K562 (cell line): ENCODE data around the gene NPTX2.

Source experiments
- CBX5 ChIP-seq: IDR thresholded peaks from 2 replicates; pipeline ENCODE4 v1.6.1; 2014; ENCODE audit warnings: low read depth, borderline replicate concordance
- CEBPG ChIP-seq, 3 experiments: fragments of 200-800 bp in 1 of 3; sonication (Bioruptor generic) in 1 of 3; sonication (generic) in 1 of 3; formaldehyde crosslinking in 1 of 3; IDR thresholded peaks in 2 of 3; conservative IDR thresholded peaks in 1 of 3; 2 replicates each; pipeline versions ENCODE4 v1.6.1 to v1.8.0; 2016 to 2022; ENCODE audit warnings: missing compliant biosample characterization in 2 of 3, missing genetic modification characterization in 2 of 3, mild to moderate bottlenecking in 1 of 3, missing genetic modification reagents in 1 of 3
- EP300 ChIP-seq: IDR thresholded peaks from 2 replicates; pipeline ENCODE4 v1.6.1; 2012; ENCODE audit warnings: low read length, improper control_type of control experiment
- RBM15 ChIP-seq: fragments of 200-400 bp; formaldehyde crosslinking; IDR thresholded peaks from 2 replicates; pipeline ENCODE4 v1.6.1; 2018; ENCODE audit warnings: mild to moderate bottlenecking, low read length, moderate library complexity; ENCODE audit not compliant: insufficient read depth
- TCF7L2 ChIP-seq: fragments of 150-350 bp; IDR thresholded peaks from 2 replicates; pipeline ENCODE4 v1.6.1; 2016; ENCODE audit warnings: low read depth, mild to moderate bottlenecking, low read length, moderate library complexity
- ZNF121 ChIP-seq: sonication (generic); formaldehyde crosslinking; conservative IDR thresholded peaks from 2 replicates; pipeline ENCODE4 v1.8.0; 2022; ENCODE audit warnings: missing genetic modification reagents
- ZZZ3 ChIP-seq: fragments of 450-650 bp; IDR thresholded peaks from 2 replicates; pipeline ENCODE4 v1.6.1; 2016; ENCODE audit warnings: antibody characterized with exemption, mild to moderate bottlenecking, moderate library complexity
- TF ChIP-seq, protein P1 (sequence below): sonication (generic); formaldehyde crosslinking; IDR thresholded peaks from 2 replicates; pipeline ENCODE4 v1.8.1; 2023; ENCODE audit warnings: mild to moderate bottlenecking, missing genetic modification reagents
- TF ChIP-seq, protein P2 (sequence below): sonication (generic); formaldehyde crosslinking; IDR thresholded peaks from 2 replicates; pipeline ENCODE4 v1.8.0; 2022; ENCODE audit warnings: missing genetic modification reagents, mild to moderate bottlenecking, borderline replicate concordance
- TF ChIP-seq, protein P3 (sequence below): fragments of 450-650 bp; conservative IDR thresholded peaks from 2 replicates; pipeline ENCODE4 v1.6.1; 2016; ENCODE audit warnings: missing genetic modification characterization, low read depth, mild to moderate bottlenecking, missing compliant biosample characterization, moderate library complexity

DNA sequence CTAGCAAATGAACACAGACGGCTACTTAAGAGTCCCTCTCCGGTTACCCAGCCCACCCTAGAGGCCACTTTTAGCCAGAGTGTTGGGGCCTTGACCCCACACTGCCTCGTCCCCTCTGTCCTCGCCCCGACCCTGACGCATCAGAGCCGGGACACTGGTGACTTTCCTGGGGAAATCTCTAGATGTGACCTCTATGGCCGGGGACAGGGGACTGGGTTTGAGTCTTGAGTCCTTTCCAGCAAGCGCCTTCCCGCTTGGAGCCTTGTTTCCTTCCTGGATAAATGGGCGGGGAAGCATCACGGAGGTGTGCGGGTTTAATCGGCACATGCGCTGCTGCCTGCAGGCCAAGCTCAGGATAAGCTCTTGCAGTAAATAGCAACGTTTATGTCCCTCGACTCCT is 40.7 kb downstream of the NPTX2 start:
- no peak for TF ChIP-seq ZNF121 (CRISPR knock-in tag)
- no peak for TF ChIP-seq RBM15
- no peak for TF ChIP-seq ZZZ3
- no peak for TF ChIP-seq TCF7L2
- no peak for TF ChIP-seq EP300
- TF ChIP-seq, protein P1, sequence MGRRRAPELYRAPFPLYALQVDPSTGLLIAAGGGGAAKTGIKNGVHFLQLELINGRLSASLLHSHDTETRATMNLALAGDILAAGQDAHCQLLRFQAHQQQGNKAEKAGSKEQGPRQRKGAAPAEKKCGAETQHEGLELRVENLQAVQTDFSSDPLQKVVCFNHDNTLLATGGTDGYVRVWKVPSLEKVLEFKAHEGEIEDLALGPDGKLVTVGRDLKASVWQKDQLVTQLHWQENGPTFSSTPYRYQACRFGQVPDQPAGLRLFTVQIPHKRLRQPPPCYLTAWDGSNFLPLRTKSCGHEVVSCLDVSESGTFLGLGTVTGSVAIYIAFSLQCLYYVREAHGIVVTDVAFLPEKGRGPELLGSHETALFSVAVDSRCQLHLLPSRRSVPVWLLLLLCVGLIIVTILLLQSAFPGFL (CRISPR knock-in tag) = no peak
- TF ChIP-seq CBX5 = no peak
- TF ChIP-seq, protein P2, sequence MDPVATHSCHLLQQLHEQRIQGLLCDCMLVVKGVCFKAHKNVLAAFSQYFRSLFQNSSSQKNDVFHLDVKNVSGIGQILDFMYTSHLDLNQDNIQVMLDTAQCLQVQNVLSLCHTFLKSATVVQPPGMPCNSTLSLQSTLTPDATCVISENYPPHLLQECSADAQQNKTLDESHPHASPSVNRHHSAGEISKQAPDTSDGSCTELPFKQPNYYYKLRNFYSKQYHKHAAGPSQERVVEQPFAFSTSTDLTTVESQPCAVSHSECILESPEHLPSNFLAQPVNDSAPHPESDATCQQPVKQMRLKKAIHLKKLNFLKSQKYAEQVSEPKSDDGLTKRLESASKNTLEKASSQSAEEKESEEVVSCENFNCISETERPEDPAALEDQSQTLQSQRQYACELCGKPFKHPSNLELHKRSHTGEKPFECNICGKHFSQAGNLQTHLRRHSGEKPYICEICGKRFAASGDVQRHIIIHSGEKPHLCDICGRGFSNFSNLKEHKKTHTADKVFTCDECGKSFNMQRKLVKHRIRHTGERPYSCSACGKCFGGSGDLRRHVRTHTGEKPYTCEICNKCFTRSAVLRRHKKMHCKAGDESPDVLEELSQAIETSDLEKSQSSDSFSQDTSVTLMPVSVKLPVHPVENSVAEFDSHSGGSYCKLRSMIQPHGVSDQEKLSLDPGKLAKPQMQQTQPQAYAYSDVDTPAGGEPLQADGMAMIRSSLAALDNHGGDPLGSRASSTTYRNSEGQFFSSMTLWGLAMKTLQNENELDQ (CRISPR knock-in tag) = no peak
- TF ChIP-seq, protein P3, sequence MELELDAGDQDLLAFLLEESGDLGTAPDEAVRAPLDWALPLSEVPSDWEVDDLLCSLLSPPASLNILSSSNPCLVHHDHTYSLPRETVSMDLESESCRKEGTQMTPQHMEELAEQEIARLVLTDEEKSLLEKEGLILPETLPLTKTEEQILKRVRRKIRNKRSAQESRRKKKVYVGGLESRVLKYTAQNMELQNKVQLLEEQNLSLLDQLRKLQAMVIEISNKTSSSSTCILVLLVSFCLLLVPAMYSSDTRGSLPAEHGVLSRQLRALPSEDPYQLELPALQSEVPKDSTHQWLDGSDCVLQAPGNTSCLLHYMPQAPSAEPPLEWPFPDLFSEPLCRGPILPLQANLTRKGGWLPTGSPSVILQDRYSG (tag) = no peak
- no peak for TF ChIP-seq CEBPG (CRISPR knock-in tag; IDR thresholded peaks at IDR 0.05)
- TF ChIP-seq CEBPG (tag; conservative IDR thresholded peaks at IDR 0.05 in 1 of 2, IDR thresholded peaks at IDR 0.05 in 1 of 2) = no peak
